Mesodermal cell (in vitro differentiated cells): ENCODE results near the gene DNAJA1. TPM values are rescaled to one million over a fixed set of nuclear protein-coding genes. Genes with fewer than 3 reads are reported as not detected.
"Not testable (repeated sequence)": the region's sequence is repeated elsewhere in the genome, so short reads cannot be mapped to it uniquely, and the experiment has no call there.

Experiments
- H3K27ac ChIP-seq: 2 replicates; pipeline ENCODE4 v1.7.0; 2013; ENCODE audit warnings: mild to moderate bottlenecking, low read depth, low read length, moderate library complexity; ENCODE audit not compliant: severe bottlenecking
- H3K36me3 ChIP-seq: 2 replicates; pipeline ENCODE4 v1.7.1; 2013; ENCODE audit warnings: mild to moderate bottlenecking, low read length, moderate library complexity; ENCODE audit not compliant: control insufficient read depth, insufficient read depth
- H3K4me1 ChIP-seq: one replicate; pipeline ENCODE4 v1.7.1; 2013; ENCODE audit warnings: mild to moderate bottlenecking, low read length; ENCODE audit not compliant: insufficient read depth, control insufficient read depth, poor library complexity, severe bottlenecking
- H3K4me3 ChIP-seq: 2 replicates; pipeline ENCODE4 v1.7.0; 2013; ENCODE audit warnings: low read length, control low read depth, mild to moderate bottlenecking; ENCODE audit not compliant: insufficient read depth, poor library complexity, severe bottlenecking; ENCODE audit errors: extremely low read depth
- H3K9me3 ChIP-seq: 2 replicates; pipeline ENCODE4 v1.7.1; 2013; ENCODE audit warnings: mild to moderate bottlenecking, low read length, moderate library complexity; ENCODE audit not compliant: control insufficient read depth
- WGBS, 2 experiments: methylation state at CpG; one replicate each; pipeline ENCODE4 v1.1.5; 2013; ENCODE audit warnings: missing lambda C conversion rate in 2 of 2; ENCODE audit not compliant: insufficient coverage in 2 of 2; 5-methylcytosine and 5-hydroxymethylcytosine counted together
- polyA plus RNA-seq, 2 experiments: library from polyadenylated mRNA; stranded (reverse); fragments of 50-300 nt; gene quantifications; one replicate each; pipeline ENCODE4 v1.2.3, GENCODE V29; 2013

Gene DNAJA1
- polyA plus RNA-seq (2013, experiment 1 of 2), result 136 TPM
- 148 TPM for polyA plus RNA-seq (2013, experiment 2 of 2)

DNA sequence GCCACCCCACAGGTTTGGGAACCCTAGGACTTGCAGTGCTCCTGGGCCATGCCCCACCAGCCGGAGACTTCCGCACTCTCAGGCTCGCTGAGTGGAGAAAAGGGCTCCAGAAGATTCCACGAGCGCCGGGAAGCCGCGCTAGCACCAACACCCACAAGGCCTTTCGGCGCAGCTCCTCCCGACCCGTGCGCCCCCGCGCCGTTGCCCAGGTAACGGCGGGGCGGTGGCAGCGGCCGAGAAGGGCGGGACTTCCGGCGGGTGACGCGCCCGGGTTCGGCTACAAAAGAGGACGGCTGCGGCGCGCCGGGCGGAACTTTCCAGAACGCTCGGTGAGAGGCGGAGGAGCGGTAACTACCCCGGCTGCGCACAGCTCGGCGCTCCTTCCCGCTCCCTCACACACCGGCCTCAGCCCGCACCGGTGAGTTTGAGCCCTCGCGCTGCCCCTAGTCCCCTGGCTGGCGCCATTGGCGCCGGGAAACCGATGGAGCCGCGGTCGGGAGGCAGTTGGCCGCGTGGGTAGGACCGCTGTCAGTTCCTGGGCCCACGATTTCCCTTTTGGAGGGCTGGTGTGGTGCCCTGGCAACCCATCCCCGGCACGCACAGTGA lies at the start of gene DNAJA1:
TSS of gene DNAJA1 (plus strand) at position 308 of the 606 bp plus-strand sequence. CDS start 1,212 bp downstream, outside the sequence.
- peaks cover 55% of the 10 kb centered on the region for H3K36me3 ChIP-seq
- peaks cover 16% of the 10 kb centered on the region for H3K4me1 ChIP-seq
- H3K4me3 ChIP-seq, result peak within 1 kb of the TSS; percentile 94
- H3K27ac ChIP-seq, result peak within 1 kb of the TSS; percentile 98
- no peaks in the 10 kb centered on the region for H3K9me3 ChIP-seq
- WGBS, 2 experiments, result 0% methylated on average over 60 to 61 of the region's 61 CpGs

DNA sequence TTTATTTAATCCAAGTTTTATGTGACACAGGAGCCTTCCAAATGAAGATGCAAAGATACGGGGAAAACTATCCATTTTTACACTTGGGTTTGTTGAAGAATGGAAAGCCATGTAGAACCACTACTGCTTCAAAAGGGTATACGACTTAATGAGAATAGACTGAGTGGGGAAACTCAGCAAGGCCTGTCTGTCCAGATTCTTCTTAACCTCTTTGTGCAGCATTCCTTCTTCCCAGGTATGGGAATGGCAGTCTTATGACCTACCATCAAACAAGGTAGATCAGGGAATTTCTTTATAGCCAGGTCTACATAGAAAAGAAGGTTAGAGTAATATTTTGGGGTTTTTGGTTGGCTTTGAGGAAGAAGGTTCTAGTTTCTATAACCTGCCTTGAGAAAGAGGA lies 47.0 kb upstream of the DNAJA1 start:
- Histone ChIP-seq H3K4me1 (peaks cover 6% of the 10 kb centered on the region), H3K4me3 (no peak overlapping the region), H3K9me3 (no peaks in the 10 kb centered on the region), H3K27ac (no peak overlapping the region), H3K36me3 (peaks cover 72% of the 10 kb centered on the region)
- 79 to 92% methylated on average over 2 of the region's 2 CpGs for WGBS, 2 experiments

DNA sequence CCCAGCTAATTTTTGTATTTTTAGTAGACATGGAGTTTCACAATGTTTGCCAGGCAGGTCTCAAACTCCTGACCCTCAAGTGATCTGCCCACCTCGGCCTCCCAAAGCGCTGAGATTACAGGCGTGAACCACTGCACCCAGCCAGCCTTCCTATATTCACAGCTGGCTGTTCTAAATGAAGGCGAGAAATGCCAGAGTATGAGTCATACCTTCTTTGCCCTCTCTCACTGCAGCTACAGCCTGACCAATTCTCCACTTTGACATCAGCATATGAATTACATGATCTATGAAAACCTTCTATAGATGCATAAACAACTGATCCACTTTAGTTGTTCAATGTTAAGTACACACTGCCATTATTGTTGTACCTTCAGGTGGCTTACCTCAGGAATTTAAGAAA lies 38.1 kb upstream of the DNAJA1 start:
- 81 to 91% methylated on average over 3 to 4 of the region's 4 CpGs for WGBS, 2 experiments
- Histone ChIP-seq H3K27ac (no peak overlapping the region), H3K36me3 (peaks cover 79% of the 10 kb centered on the region), H3K9me3 (no peaks in the 10 kb centered on the region), H3K4me1 (no peaks in the 10 kb centered on the region), H3K4me3 (no peak overlapping the region)

DNA sequence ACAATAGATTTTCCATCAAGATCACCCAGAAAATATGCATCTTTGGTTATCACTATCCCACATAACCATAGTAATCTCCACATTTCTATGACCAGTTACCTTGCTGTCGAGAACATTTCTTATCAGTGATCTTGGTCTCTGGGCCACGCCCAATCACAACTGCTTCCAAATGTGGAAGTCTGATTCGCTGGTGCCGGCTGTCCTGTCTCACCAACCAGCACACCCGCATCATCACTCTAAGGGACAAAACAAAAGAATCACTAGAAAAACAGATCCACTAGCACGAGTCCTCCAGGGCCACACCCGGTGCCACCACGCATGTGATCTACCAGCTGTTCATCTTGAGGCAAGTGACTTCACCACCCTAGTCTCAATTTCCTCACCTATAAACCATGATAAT lies 35.4 kb upstream of the DNAJA1 start:
- no peaks in the 10 kb centered on the region for H3K9me3 ChIP-seq
- H3K4me3 ChIP-seq, result no peak overlapping the region
- H3K36me3 ChIP-seq, result peaks cover 71% of the 10 kb centered on the region
- H3K27ac ChIP-seq, result no peak overlapping the region
- H3K4me1 ChIP-seq, result no peaks in the 10 kb centered on the region
- 91 to 95% methylated on average over 8 of the region's 8 CpGs for WGBS, 2 experiments

DNA sequence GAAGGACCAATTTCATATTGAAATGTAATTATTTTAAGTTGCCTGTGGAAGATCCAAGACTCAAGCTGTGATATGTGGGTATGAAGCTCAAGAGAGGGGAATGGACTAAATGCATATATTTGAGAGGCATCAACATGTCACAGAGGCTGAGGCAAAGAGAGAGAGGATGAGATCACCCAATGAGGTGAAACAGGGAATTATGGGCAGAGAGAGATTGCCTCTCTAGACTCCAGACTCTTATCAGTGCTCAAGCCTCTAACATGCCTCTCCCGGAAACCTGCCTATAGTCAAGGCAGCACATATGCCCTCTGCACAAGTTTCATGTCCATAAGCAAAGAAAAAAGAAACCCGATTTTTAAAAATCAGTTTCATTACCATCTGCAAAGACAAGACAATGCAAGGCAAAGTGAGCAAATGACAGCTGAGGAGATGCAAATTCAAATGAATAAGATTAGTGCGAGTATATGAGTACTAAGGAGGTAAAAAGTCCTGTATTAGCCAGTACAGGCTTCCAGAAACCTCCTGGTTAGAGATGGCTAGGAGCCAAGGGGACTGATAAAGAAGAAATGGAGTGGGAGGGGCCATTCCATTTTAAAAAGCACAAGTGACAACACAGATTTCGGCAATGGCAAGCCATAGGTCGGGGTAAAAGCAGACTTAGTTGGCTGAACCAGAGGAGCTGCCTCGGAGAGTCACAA lies 33.0 kb upstream of the DNAJA1 start:
- 75 to 100% methylated on average over 2 to 3 of the region's 6 CpGs for WGBS, 2 experiments
- Histone ChIP-seq H3K9me3 (no peaks in the 10 kb centered on the region), H3K36me3 (peaks cover 68% of the 10 kb centered on the region), H3K4me1 (no peaks in the 10 kb centered on the region), H3K27ac (no peak overlapping the region), H3K4me3 (no peak overlapping the region)

DNA sequence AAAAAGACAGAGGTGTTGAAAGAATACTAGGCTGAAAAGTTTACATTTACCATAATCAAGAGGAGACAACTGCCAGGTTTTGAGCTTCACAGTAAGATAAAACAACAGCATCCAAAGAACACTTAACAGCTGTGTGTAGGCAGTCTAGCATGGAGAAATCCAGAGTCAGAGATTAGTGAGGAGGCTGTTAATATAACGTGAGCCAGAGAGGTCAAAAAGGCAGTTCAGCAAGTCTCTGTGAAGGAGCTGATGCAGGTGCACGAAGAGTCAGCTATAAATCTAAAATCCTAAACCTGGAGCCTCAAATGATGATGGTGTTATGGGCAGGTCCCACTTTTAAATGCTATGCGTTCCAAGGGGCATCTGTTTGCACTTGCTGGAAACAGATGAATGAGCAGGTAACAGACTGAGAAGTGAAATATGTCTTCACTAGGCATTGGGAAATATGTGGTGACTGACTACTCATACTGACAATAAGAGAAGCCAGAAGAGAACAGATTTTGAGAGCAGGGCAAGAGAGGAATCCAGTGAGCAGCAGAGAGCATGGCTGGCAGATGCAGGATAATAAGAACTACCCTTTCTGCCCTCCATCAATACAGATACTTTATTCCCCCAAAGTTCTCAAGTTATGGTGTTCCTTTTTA lies 32.4 kb upstream of the DNAJA1 start:
- no peaks in the 10 kb centered on the region for H3K4me1 ChIP-seq
- H3K9me3 ChIP-seq, result no peaks in the 10 kb centered on the region
- H3K4me3 ChIP-seq, result no peak overlapping the region
- no peak overlapping the region for H3K27ac ChIP-seq
- peaks cover 65% of the 10 kb centered on the region for H3K36me3 ChIP-seq
- WGBS, 2 experiments, result 100% methylated on average over 3 of the region's 3 CpGs

- not testable (repeated sequence) for H3K9me3 ChIP-seq, H3K4me1 ChIP-seq
- Histone ChIP-seq H3K27ac (peak overlapping the region; percentile 94), H3K4me3 (peak overlapping the region; percentile 97), H3K36me3 (peaks cover 16% of the 10 kb centered on the region)
- WGBS, 2 experiments, result no CpG with 5 or more reads among the region's 12 CpGs
Measured at GRCh38 chr9:33000682-33001055, 24.4 kb upstream of the DNAJA1 start.

DNA sequence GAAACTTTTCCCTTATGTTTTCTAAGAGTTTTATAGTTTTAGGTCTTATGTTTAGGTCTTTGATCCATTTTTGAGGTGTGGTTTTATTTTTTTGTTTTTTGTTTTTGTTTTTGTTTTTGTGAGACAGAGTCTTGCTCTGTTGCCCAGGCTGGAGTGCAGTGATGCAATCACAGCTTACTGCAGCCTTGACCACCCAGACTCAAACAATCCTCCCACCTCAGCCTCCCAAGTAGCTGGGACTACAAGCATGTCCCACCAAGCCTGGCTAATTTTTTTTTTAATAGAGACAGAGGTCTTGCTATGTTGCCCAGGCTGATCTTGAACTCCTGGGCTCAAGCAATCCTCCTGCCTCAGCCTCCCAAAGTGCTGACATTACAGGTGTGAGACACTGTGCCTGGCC lies 19.7 kb upstream of the DNAJA1 start:
- not testable (repeated sequence) for H3K27ac ChIP-seq, H3K4me3 ChIP-seq, H3K36me3 ChIP-seq, H3K4me1 ChIP-seq, H3K9me3 ChIP-seq

DNA sequence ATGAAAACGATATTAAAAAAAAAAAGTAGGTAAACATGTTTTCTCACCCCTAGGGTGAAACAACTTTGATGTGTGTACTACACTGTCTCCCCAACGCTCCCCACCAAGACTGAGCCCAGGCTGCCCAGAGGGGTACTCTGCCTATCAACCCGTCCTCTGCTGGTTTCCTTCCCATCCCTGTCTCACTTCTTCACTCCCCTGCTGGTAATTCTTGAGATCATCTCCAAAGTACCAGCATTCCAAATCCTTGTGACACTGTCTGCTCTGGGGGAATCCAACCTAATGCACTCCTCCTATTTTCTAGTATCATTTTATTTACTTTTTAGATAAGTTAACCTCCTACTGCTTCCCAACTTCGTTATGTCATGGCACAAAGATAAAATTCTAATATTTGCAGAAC lies 17.3 kb upstream of the DNAJA1 start:
- no peak overlapping the region for H3K4me3 ChIP-seq
- peaks cover 4% of the 10 kb centered on the region for H3K36me3 ChIP-seq
- H3K4me1 ChIP-seq, result no peaks in the 10 kb centered on the region
- H3K27ac ChIP-seq, result no peak overlapping the region
- no peaks in the 10 kb centered on the region for H3K9me3 ChIP-seq
- 81 to 86% methylated on average over 1 to 2 of the region's 4 CpGs for WGBS, 2 experiments

DNA sequence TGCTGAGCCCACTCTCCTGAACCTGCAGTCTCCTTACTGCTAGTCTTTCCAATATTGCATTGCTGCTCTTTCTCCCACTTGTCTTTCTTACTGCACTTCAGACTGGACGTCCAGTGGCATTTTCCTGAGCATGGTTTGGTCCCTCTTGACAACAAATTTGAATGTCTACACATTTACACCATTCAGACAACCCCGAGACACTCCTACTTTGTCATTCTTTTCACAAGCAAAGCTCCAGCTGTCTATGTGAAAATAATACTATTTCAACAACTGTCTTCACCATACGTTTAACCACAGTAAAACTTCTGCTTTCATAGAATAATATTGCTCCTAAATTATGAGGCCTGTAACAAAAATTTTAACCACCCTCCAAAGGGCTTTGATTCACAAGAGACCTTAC lies 13.2 kb upstream of the DNAJA1 start:
- H3K9me3 ChIP-seq, result no peaks in the 10 kb centered on the region
- H3K4me3 ChIP-seq, result no peak overlapping the region
- WGBS, 2 experiments, result 82 to 89% methylated on average over 2 to 3 of the region's 3 CpGs
- no peak overlapping the region for H3K27ac ChIP-seq
- peaks cover 4% of the 10 kb centered on the region for H3K36me3 ChIP-seq
- H3K4me1 ChIP-seq, result no peaks in the 10 kb centered on the region
